ENCODE results near the gene TBX4.

The TBX4 gene

DNA sequence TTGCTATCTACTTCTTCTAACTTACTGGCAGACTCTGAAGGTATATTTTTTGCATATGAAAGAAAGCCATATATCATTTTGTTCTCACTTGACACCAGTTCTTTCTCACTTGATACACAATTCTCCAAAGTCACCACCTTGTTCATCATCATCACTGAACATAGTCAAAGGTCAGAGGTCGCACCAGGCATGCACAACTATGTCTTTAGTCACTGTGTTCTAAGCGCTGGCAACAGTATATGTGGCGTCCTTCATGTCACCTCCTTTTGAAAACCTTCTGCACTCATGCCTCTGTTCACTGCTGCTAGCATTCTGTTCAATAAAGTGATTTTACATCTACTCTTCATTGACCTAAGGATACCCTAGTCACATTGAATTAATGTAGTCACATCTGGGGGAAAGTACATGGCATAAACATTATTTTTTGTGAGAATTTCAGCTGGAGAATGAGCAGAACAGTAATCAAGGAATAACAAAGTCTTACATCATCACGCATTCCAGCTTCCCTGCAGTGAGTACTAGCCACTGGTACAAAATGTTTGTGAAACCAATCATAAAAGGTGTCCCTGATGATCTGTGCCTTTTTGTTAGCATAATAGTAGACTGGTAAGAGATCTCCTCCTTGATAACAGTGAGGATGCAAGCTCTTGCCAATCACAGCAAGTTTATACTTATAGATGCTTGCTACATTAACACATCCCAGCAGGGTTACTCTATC, 20.5 kb upstream of the TBX4 start:
- TF ChIP-seq ZC3H10 (CRISPR knock-in tag; IDR thresholded peaks at IDR 0.05) (no peak), TCF4 (CRISPR knock-in tag; IDR thresholded peaks at IDR 0.05; ENCODE audit: borderline replicate concordance) (no peak), POU6F1 (CRISPR knock-in tag; IDR thresholded peaks at IDR 0.05; ENCODE audit: borderline replicate concordance, low read depth) (no peak), RARB (CRISPR knock-in tag; IDR thresholded peaks at IDR 0.05) (no peak), ARNTL (CRISPR knock-in tag; IDR thresholded peaks at IDR 0.05; ENCODE audit: borderline replicate concordance, low read depth) (no peak), CSRNP3 (CRISPR knock-in tag; IDR thresholded peaks at IDR 0.05) (no peak), GLIS3 (CRISPR knock-in tag; IDR thresholded peaks at IDR 0.05) (no peak), ZFP3 (CRISPR knock-in tag; IDR thresholded peaks at IDR 0.05) (no peak), ISL1 (CRISPR knock-in tag; IDR thresholded peaks at IDR 0.05) (no peak), ZFP30 (CRISPR knock-in tag; IDR thresholded peaks at IDR 0.05) (no peak), OSR1 (CRISPR knock-in tag; IDR thresholded peaks at IDR 0.05) (no peak), CSDC2 (CRISPR knock-in tag; IDR thresholded peaks at IDR 0.05) (no peak), SNAI2 (CRISPR knock-in tag; IDR thresholded peaks at IDR 0.05) (no peak), TOX (CRISPR knock-in tag; IDR thresholded peaks at IDR 0.05; ENCODE audit: borderline replicate concordance) (no peak), ZNF565 (CRISPR knock-in tag; conservative IDR thresholded peaks at IDR 0.05; ENCODE audit: low read depth) (no peak)
- TF ChIP-seq, protein P1, sequence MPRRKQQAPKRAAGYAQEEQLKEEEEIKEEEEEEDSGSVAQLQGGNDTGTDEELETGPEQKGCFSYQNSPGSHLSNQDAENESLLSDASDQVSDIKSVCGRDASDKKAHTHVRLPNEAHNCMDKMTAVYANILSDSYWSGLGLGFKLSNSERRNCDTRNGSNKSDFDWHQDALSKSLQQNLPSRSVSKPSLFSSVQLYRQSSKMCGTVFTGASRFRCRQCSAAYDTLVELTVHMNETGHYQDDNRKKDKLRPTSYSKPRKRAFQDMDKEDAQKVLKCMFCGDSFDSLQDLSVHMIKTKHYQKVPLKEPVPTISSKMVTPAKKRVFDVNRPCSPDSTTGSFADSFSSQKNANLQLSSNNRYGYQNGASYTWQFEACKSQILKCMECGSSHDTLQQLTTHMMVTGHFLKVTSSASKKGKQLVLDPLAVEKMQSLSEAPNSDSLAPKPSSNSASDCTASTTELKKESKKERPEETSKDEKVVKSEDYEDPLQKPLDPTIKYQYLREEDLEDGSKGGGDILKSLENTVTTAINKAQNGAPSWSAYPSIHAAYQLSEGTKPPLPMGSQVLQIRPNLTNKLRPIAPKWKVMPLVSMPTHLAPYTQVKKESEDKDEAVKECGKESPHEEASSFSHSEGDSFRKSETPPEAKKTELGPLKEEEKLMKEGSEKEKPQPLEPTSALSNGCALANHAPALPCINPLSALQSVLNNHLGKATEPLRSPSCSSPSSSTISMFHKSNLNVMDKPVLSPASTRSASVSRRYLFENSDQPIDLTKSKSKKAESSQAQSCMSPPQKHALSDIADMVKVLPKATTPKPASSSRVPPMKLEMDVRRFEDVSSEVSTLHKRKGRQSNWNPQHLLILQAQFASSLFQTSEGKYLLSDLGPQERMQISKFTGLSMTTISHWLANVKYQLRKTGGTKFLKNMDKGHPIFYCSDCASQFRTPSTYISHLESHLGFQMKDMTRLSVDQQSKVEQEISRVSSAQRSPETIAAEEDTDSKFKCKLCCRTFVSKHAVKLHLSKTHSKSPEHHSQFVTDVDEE (CRISPR knock-in tag; IDR thresholded peaks at IDR 0.05) = no peak
- TF ChIP-seq, protein P2, sequence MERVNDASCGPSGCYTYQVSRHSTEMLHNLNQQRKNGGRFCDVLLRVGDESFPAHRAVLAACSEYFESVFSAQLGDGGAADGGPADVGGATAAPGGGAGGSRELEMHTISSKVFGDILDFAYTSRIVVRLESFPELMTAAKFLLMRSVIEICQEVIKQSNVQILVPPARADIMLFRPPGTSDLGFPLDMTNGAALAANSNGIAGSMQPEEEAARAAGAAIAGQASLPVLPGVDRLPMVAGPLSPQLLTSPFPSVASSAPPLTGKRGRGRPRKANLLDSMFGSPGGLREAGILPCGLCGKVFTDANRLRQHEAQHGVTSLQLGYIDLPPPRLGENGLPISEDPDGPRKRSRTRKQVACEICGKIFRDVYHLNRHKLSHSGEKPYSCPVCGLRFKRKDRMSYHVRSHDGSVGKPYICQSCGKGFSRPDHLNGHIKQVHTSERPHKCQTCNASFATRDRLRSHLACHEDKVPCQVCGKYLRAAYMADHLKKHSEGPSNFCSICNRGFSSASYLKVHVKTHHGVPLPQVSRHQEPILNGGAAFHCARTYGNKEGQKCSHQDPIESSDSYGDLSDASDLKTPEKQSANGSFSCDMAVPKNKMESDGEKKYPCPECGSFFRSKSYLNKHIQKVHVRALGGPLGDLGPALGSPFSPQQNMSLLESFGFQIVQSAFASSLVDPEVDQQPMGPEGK (CRISPR knock-in tag; IDR thresholded peaks at IDR 0.05; ENCODE audit: borderline replicate concordance) = no peak
- TF ChIP-seq, protein P3, sequence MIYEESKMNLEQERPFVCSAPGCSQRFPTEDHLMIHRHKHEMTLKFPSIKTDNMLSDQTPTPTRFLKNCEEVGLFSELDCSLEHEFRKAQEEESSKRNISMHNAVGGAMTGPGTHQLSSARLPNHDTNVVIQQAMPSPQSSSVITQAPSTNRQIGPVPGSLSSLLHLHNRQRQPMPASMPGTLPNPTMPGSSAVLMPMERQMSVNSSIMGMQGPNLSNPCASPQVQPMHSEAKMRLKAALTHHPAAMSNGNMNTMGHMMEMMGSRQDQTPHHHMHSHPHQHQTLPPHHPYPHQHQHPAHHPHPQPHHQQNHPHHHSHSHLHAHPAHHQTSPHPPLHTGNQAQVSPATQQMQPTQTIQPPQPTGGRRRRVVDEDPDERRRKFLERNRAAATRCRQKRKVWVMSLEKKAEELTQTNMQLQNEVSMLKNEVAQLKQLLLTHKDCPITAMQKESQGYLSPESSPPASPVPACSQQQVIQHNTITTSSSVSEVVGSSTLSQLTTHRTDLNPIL (CRISPR knock-in tag; IDR thresholded peaks at IDR 0.05; ENCODE audit: low read depth) = no peak
- ATAC-seq = no peak; the same call in 2 of the 3 replicates

DNA sequence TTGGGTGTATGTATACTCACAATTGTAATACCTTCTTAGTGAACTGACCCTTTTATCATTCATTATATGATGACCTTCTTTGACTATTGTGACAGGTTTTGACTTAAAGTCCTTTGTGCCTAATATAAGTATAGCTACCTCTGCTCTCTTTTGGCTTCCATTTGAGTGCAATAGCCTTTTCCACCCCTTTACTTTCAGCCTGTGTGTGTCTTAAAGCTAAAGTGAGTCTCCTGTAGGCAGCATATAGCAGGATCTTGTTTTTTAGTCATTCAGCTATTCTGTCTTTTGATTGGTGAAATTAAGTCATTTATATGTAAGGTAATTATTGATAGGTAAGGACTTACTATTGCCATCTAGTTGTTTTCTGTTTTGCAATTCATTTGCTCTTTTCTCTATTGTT, 15.9 kb upstream of the TBX4 start:
- no peak for ATAC-seq
- no peak for TF ChIP-seq ESRRG (CRISPR knock-in tag; IDR thresholded peaks at IDR 0.05)
- TF ChIP-seq ISL1 (CRISPR knock-in tag; IDR thresholded peaks at IDR 0.05) = no peak
- TF ChIP-seq RARB (CRISPR knock-in tag; IDR thresholded peaks at IDR 0.05) = no peak
- TF ChIP-seq TCF4 (CRISPR knock-in tag; IDR thresholded peaks at IDR 0.05; ENCODE audit: borderline replicate concordance) = no peak
- TF ChIP-seq SNAI2 (CRISPR knock-in tag; IDR thresholded peaks at IDR 0.05) = no peak
- no peak for TF ChIP-seq ZFP3 (CRISPR knock-in tag; IDR thresholded peaks at IDR 0.05)
- no peak for TF ChIP-seq BACH2 (CRISPR knock-in tag; IDR thresholded peaks at IDR 0.05; ENCODE audit: borderline replicate concordance)
- no peak for TF ChIP-seq POU6F1 (CRISPR knock-in tag; IDR thresholded peaks at IDR 0.05; ENCODE audit: borderline replicate concordance, low read depth)
